Activated effector memory CD4-positive, alpha-beta T cell treated with anti-CD3 and anti-CD28 coated beads, Interleukin-2, amount 50 U/mL, for 16 hours (primary cell): ENCODE data around the gene MMP27.
"Not testable (repeated sequence)": the region's sequence is repeated elsewhere in the genome, so short reads cannot be mapped to it uniquely, and the experiment has no call there.

Source experiments
- DNase-seq: peaks from one replicate; pipeline ENCODE4 v3.0.0-alpha.2; 2020

MMP27 gene, protein sequence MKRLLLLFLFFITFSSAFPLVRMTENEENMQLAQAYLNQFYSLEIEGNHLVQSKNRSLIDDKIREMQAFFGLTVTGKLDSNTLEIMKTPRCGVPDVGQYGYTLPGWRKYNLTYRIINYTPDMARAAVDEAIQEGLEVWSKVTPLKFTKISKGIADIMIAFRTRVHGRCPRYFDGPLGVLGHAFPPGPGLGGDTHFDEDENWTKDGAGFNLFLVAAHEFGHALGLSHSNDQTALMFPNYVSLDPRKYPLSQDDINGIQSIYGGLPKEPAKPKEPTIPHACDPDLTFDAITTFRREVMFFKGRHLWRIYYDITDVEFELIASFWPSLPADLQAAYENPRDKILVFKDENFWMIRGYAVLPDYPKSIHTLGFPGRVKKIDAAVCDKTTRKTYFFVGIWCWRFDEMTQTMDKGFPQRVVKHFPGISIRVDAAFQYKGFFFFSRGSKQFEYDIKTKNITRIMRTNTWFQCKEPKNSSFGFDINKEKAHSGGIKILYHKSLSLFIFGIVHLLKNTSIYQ

DNA sequence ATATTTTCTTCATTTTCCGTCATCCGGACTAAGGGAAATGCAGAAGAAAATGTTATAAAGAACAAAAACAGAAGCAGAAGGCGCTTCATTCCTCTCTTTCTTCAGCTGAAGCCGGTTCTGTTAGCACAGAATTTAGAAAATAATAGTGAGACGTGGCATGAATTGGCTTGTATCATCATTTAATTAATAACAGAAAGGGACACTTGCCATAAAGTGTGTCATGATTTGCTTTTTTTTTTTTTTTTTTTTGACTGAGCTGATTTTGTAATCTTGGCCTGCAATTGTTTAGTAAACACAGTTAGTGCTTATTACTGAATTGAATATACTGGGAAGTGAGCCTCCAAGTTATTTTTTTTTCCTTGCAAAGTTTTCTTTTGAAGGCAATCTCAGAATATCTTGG lies at the start of gene MMP27:
MMP27 (minus strand) TSS at position 144 of the 400 bp plus-strand sequence; CDS start at position 89, 55 bp downstream.
- no peak for DNase-seq

DNA sequence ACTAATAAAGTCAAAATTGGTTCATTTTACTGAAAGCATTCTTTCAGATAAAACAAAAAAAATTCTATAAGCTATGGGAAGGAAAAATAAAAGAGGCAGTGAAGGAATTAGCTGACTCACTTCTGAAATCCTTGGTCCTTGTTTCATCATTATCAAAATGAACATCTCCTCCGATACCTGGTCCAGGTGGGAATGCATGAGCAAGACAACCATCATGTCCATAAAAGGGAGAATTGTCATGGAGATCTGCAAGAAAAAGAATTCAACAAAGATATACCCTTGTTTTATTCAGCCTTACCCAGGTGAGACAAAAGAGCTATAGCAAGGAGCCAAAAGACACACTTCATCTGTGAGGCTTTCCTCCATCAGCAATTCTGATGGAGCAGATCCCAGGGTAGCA lies 47.7 kb upstream of the MMP27 start:
- DNase-seq: no peak

DNA sequence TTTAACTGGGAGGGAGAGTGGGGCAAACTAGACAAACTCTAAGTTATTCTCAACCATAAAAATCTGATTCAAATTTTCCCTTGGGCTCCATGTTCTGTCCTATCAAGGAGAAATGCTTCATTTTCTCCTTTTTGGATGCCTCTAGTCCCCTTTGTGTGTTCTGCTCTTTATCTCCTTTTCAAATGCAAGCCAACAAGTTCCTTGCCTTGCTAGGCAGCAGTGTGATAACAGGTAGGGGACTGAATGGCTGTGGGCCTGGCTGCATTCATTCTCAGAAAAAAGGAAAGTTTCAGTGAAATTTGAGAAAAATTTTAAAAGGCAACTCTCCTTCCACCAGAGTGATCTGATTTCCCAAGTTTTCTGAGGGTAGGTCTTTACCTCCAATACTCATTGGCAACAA lies 46.1 kb upstream of the MMP27 start:
- DNase-seq: no peak

DNA sequence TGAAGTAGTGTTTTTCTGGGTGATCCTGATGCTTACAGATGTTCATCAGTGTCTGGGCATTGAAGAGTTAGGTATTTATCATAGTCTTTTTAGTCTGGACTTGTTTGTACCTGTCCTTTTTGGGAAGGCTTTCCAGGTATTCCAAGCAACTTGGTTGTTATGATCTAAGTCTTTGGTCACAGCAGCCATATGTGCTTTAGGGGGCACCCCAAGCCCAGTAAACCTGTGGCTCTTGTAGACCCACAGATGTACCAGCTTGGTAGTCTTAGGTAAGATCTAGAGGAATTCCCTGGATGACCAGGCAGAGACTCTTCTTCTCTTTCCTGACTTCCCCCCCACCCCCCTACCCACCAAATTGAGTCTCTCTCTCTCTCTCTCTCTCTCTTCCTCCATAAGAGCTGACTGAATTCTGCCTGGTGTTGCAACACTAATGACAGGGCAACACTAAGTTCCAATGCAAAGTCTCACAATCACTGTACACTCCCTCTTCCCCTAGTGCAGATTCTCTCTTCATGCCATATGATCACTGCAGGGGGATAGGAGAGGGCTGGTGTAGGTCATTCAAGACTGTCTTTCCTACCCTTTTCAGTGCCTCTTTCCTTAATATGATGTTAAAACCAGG lies 43.6 kb upstream of the MMP27 start:
- DNase-seq: no peak

DNA sequence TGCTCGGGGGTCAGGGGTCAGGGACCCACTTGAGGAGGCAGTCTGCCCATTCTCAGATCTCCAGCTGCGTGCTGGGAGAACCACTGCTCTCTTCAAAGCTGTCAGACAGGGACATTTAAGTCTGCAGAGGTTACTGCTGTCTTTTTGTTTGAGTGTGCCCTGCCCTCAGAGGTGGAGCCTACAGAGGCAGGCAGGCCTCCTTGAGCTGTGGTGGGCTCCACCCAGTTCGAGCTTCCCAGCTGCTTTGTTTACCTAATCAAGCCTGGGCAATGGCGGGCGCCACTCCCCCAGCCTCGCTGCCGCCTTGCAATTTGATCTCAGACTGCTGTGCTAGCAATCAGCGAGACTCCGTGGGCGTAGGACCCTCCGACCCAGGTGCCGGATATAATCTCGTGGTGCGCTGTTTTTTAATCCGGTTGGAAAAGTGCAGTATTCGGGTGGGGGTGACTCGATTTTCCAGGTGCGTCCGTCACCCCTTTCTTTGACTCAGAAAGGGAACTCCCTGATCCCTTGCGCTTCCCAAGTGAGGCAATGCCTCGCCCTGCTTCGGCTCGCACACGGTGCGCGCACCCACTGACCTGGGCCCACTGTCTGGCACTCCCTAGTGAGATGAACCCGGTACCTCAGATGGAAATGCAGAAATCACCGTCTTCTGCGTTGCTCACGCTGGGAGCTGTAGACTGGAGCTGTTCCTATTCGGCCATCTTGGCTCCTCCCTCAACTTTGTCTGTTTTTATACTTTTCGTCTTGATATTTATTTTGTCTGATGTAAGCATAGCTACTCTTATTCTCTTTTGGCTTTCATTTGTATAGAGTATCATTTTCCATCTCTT lies 41.4 kb upstream of the MMP27 start:
- not testable (repeated sequence) for DNase-seq

DNA sequence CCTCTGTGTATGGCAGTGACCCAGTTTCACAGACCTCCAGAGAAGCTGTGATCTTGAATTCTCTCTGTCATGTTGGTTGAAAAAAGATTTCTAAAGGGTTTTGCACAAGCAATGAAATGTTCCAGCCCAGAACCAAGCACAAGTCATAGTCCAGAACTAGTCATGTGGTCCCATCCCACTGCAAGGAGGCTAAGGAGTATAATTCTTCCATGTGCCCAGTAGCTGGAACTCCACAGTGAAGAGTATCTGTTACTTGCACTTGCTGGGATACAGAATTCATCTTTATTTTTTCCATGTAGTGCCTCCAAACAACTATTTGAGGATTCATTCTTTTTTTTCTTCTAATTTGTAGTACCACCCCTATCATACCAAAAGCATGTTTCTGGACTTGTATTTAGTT lies 29.1 kb upstream of the MMP27 start:
- DNase-seq: no peak

DNA sequence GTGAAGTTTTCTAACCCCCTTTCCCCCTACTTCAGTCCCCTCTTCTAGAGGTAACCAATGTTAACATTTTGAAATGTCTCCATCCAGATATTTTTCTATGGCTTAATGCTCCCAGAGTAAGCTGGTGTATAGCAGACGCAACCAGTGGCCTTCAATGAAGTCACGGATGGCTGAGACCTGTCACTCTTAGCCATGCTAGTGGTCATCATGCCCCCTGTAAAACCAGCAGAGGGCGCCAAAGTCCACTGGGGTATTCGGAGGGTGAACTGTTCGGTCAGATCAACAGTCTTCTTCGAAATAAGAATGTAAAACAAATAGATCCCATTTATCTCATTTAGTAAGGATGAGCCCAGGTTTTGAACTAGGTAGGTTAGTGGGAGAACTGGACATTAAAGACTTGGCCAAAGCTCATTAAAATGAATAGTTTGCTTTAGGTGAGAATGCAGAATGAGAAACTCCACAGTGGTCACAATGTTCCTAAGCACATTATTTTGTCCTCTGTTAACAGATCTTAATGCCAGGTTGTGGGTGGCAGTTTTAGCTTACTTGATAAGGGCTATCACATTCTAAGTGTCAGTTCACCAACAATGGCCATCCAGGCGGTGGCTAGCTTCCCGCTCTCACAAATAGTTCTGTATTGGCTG lies 27.8 kb upstream of the MMP27 start:
- DNase-seq: peak; percentile 68

DNA sequence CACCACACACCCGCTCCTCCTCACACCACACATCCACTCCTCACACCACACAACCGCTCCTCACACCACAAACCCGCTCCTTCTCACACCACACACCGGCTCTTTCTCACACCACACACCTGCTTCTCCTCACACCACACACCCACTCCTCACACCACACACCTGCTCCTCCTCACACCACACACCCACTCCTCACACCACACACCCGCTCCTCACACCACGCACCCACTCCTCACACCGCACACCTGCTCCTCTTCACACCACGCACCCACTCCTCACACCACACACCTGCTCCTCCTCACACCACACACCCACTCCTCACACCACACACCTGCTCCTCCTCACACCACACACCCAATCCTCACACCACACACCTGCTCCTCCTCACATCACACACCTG lies 25.4 kb upstream of the MMP27 start:
- DNase-seq: not testable (repeated sequence)

DNA sequence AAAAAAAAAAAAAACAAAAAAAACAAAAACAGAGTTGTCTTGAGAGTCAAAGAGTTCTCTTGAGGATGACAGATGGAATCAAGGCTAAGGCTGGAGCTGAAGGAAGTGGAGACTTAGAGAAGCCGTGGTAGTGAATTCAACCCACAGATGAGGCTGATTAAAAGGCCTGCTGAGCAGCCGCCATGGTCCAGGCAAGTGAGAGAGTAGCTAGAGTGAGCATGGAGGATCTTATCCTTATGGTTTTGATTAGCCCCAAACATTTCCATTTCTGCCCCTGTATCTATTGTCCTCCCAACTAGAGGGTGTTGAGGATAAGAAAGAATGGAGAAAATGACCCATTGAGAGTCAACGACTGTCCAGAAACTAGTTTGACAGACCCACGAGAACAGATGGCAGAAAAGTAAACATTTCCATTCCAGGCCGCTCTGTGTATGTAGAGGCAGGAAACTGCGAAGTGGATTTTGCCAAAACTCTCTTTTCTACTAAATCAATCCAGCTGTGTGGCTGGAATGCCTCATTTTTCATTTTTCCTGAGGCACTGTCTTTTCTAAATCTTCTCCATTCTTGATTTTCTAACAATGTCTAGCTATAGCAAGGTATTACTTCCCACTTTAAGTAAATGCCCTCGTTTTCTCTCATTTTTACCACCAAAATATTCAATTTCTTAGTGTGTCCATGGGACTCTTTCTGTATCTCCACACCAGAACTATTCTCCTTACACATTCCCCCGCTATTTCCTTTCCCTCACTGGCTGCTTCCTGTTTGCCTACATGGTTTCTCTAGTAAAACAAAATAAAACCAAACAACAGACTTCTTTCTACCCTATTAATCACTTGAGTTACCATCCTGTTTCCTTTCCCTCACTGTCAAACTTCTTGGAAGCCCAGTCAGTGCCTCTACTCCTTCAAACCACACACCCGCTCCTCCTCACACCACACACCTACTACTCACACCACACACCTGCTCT lies 24.6 kb upstream of the MMP27 start:
- DNase-seq: no peak

DNA sequence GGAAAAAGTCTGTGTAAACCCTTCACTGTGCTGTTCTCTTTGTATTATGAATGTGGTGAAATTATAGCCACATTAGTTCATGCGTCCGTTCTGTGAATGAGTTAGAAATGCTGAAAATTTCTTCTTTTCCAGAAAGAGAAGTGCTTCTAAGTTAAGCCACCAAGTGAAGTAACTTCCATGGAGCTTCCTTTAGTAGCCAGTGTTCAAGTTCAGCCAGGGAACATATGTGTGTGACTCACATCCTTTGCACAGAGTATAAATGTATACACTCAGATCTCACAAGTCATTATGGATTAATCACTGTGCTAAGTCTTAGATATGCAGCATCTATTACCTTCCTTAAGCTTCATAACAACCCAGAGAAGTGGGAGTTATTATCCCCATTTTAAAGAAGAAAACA lies 22.3 kb upstream of the MMP27 start:
- no peak for DNase-seq

DNA sequence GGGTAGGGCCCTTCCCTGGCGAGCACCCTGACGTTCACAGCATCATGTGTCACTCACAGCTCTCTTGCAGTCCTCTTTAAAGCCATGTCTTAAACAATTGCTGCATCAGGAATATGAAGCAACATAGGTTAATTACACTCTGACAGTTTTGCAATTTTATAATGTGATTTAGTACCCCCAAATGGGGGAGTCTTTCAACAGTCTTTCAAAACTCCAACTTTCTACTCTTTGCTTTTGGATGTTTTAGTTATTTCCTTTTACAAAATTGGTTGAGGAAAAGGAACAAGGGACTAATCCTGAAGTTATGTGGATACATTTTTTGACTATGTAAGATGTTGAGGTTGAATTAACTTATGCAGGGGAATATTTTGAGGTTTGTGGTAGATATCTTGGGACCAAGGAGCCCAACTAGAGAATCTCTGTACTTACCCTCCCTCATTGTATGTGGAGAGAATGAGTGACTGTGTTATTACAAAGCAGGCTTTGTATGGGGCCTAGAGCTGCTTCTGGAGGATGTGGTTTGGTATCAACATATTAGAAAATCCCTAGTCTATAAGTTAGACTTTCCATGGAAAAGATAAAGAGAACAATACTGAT lies 19.4 kb upstream of the MMP27 start, which contains the start of gene MMP8:
MMP8 (minus strand) TSS at position 51 of the 597 bp plus-strand sequence. CDS start 99 bp downstream, outside the sequence.
- DNase-seq: no peak

DNA sequence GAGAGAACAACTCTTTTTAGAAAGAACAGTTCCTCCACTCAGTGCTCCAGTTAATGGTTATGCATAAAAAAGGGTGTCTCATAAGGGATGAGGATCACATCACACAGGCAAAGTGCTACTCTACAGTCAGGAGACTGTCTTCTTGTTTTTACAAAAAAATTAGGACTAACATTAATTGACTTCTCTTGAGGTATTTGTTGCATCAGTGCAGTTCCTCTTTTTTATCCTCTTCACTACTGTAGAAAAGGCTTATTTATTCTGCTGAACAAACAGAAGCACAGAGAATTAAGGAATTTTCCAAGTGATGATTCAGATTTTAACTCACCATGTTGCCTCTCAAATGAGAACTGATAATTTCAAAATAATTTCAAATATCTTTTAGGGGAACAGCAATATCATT lies 17.3 kb upstream of the MMP27 start:
- DNase-seq: no peak

DNA sequence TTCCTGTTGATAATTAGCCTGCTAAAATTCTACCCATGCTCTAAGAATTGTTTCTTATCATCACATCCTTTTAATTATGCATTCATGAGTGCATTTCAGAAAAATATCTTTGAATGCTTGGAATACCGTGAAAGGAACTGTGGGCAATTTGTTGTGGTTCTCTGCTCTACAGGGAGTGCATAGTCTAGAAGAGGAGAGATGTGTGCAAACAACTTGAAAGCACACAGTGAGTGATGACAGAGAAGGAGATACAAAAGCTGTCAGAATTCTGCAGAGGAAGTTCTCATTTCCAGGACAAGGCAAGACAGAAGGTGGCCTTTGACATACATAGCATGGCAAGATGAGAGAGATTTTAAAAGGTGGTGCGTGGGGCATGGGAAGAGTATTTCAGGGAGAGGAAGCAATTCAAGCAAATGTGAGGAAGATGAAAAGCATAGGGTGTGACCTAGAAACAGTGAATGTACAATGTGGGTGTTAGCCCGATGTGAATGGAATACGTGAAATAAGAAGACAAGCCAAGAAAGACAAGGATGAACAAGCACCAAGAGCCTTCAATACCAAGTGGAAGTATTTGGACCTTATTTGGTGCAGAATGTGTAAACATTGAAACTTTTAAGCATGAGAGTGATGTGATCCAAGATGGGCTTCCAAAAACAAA lies 14.2 kb upstream of the MMP27 start:
- DNase-seq: no peak

DNA sequence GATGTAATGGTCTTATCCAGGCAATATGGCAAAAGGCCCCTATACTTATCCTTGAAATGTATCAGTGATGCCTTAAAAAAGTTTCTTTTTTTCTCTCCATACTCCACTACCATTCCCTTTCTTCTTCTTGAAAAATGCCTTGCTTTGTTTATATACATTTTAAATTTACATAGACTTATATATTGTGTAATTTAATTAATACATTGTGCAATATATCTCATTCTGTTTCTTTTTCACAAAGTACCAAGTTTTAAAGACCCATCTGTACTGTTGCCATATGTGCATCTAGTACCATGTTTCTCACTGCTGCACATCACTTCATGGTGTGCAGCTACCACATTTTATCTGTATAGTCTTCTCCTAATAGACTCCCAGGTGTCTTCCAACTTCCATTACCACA lies 11.7 kb upstream of the MMP27 start:
- no peak for DNase-seq

DNA sequence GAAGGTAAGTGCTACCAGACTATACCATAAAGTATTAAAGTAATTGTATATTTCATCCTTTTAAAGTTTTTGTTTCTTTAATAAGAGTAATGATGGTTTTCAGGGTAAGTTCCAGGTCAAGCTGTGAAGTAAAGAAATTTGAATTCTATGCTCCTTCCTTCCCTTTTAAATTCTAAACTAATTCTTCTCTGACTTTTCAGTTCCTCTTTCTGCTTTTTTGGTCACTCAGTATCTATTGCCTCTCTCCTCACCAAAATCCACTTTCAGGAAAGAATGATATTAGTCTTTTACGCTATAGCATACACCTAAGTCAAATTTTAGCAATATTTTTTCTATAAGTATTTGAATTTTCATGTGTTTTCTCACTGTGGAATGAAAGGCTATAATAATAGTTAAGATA lies 11.0 kb upstream of the MMP27 start:
- DNase-seq: no peak

DNA sequence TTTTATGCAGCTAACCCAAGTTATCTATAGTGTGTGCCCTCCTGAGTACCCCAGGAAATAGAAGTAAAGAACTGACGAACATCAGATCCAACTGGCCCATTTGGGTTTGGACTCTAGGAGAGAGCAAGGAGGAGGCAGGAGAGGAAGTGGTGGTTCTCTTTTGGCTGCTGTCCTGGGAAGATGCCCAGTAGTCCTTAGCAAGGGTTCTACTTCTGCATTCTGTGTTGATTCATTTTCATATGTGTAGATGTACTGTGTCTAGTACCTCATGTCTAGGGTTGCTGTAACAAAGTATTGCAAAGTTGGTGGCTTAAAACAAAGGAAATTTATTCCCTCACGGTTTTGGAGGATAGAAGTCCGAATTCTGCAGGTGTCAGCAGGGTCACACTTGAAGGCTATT lies 6.6 kb upstream of the MMP27 start:
- no peak for DNase-seq

DNA sequence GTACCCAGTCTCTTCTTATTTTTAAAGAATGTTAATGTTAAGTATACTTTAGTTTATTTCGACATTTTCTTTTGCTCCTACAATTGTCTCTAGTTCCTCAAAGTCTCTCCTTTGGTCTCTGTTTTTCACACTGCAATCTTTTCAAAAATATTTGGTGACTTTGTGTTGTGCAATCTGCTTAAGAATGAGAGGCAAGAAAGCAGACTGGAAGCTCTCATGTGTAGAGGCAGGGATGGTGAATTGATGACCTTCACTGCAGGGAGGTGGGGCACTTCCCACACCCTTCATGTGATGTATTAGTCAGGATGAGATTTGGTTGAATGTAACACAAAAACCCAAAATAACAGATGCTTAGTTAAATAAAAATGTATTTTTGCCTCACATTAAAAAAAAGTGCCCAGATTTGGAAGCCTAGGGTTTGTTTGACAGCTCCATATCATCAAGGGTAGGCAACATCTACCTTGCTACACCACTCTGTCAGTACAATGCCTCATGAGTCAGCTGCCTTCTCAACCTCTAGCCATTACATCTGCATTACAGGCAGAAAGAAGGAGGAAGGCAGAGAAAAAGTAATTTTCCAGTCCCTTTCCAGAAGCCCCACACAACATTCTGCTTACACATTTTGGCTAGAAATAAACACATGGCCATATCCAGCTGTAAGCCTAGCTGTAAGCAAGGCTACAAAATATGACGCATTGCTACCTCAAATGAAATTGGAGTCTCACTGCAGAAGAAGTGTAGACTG lies 3.8 kb upstream of the MMP27 start:
- DNase-seq: no peak

DNA sequence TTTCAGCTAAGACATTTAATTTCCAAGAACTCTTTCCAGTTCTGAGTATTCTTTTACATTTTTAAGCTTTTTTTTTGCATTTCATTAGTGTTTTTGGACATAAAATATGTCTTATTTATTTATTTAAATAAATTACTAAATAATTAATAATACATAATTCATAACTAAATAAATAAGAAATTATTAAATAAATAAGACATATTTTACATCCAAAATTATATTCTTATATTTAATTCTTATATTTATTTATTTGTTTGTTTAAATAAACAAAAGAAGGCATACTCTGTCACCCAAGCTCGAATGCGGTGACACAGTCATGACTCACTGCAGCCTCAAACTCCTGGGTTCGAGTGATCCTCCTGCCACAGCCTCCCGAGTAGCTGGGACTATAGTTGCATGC lies 3.1 kb upstream of the MMP27 start:
- no peak for DNase-seq

DNA sequence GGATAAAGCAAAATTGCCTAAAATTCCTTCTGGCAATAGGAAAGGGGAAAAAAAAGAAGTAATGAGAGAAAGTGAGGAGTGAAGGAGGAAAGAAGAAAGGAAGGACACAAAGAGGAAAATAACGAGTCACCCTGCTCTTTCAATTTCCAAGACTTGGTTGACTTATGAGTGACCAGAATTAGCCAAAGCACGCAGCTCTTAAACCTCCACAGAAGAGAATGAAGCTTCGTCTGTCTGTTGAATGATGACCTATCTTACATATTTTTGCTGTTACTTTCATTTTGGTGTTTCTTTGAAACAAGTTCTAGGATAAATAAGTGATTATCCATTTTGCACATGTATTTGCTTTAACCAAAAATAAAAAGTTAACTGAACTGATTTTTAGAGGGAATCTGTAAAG lies 728 bp downstream of the MMP27 start:
- no peak for DNase-seq
